SK-N-SH (cell line): ENCODE measurements around the gene ARPC5. TPM values are rescaled to one million over a fixed set of nuclear protein-coding genes. Genes with fewer than 3 reads are reported as not detected.
"Not testable (repeated sequence)": the region's sequence is repeated elsewhere in the genome, so short reads cannot be mapped to it uniquely, and the experiment has no call there.

Source experiments
- CTCF ChIA-PET: fragments of 300-600, 350-600 bp; formaldehyde crosslinking; extraction: SDS; loops from one replicate; lab custom pipeline; 2021; lab: Yijun Ruan, JAX
- POLR2A ChIA-PET: fragments of 350-600 bp; sonication (Branson Sonifier 250); formaldehyde crosslinking; extraction: SDS; loops from one replicate; lab custom pipeline; 2020; ENCODE audit warnings: antibody characterized with exemption, inconsistent platforms; lab: Yijun Ruan, JAX
- DNase-seq: peaks from one replicate; pipeline ENCODE4 v3.0.0; 2012
- H2AFZ ChIP-seq: fragments of 200-600 bp; sonication (generic); 2 replicates; pipeline ENCODE4 v1.8.1; 2016; ENCODE audit warnings: antibody characterized with exemption, mild to moderate bottlenecking, low read depth
- H3F3A ChIP-seq: fragments of 200-600 bp; sonication (generic); replicated peaks from 2 replicates; pipeline ENCODE3; 2016; ENCODE audit warnings: antibody characterized with exemption, mild to moderate bottlenecking; ENCODE audit not compliant: insufficient read depth
- H3K27ac ChIP-seq, 2 experiments: fragments of 200-500 bp in 1 of 2; fragments of 200-600 bp in 1 of 2; sonication (Bioruptor generic) in 1 of 2; sonication (generic), shearing (Covaris generic) in 1 of 2; 2 replicates each; pipeline versions ENCODE4 v1.5.1 to v1.6.1; 2014 to 2016; ENCODE audit warnings: low read depth in 2 of 2, inconsistent platforms in 1 of 2, low read length in 1 of 2, mild to moderate bottlenecking in 1 of 2, mixed read lengths in 1 of 2
- H3K27me3 ChIP-seq: fragments of 200-600 bp; sonication (generic), shearing (Covaris generic); 2 replicates; pipeline ENCODE4 v1.6.1; 2016; ENCODE audit warnings: mixed run types; ENCODE audit not compliant: insufficient read depth
- H3K36me3 ChIP-seq, 2 experiments: fragments of 200-500 bp in 1 of 2; fragments of 200-600 bp in 1 of 2; sonication (Bioruptor generic) in 1 of 2; sonication (generic) in 1 of 2; replicated peaks in 1 of 2; 2 replicates each; pipeline versions ENCODE3 to v1.5.1; 2014 to 2016; ENCODE audit warnings: low read length in 1 of 2, mild to moderate bottlenecking in 1 of 2; ENCODE audit not compliant: insufficient read depth in 2 of 2, control insufficient read depth in 1 of 2
- H3K4me1 ChIP-seq, 2 experiments: fragments of 200-500 bp in 1 of 2; fragments of 200-600 bp in 1 of 2; sonication (Bioruptor generic) in 1 of 2; sonication (generic), shearing (Covaris generic) in 1 of 2; 2 replicates each; pipeline versions ENCODE4 v1.5.1 to v1.6.1; 2014 to 2016; ENCODE audit warnings: low read depth in 1 of 2, low read length in 1 of 2, mixed run types in 1 of 2; ENCODE audit not compliant: insufficient read depth in 2 of 2, control insufficient read depth in 1 of 2
- H3K4me2 ChIP-seq: fragments of 200-600 bp; sonication (generic), shearing (Covaris generic); 2 replicates; pipeline ENCODE4 v1.6.1; 2017; ENCODE audit warnings: mixed run types
- H3K4me3 ChIP-seq, 2 experiments: fragments of 200-500 bp in 1 of 2; fragments of 200-600 bp in 1 of 2; sonication (Bioruptor generic) in 1 of 2; sonication (generic), shearing (Covaris generic) in 1 of 2; 2 replicates each; pipeline versions ENCODE4 v1.5.1 to v1.8.1; 2014 to 2016; ENCODE audit warnings: low read depth in 2 of 2, inconsistent platforms in 1 of 2, low read length in 1 of 2, mild to moderate bottlenecking in 1 of 2, mixed read lengths in 1 of 2, moderate library complexity in 1 of 2
- H3K79me2 ChIP-seq: fragments of 200-600 bp; sonication (generic); 2 replicates; pipeline ENCODE4 v1.8.1; 2017; ENCODE audit warnings: mild to moderate bottlenecking; ENCODE audit not compliant: insufficient read depth
- H3K9ac ChIP-seq: fragments of 200-600 bp; sonication (generic); 2 replicates; pipeline ENCODE4 v1.6.1; 2017; ENCODE audit warnings: mixed run types
- H3K9me2 ChIP-seq: fragments of 200-600 bp; sonication (generic); 2 replicates; pipeline ENCODE4 v1.6.1; 2017; ENCODE audit warnings: mixed run types
- H3K9me3 ChIP-seq: fragments of 200-600 bp; sonication (generic); 2 replicates; pipeline ENCODE4 v1.6.1; 2017; ENCODE audit warnings: mixed run types, mild to moderate bottlenecking, moderate library complexity
- H4K20me1 ChIP-seq: fragments of 200-600 bp; sonication (generic); 2 replicates; pipeline ENCODE4 v1.6.1; 2017; ENCODE audit warnings: mild to moderate bottlenecking, mixed run types; ENCODE audit not compliant: insufficient read depth
- CHD2 ChIP-seq: fragments of 150-350 bp; IDR thresholded peaks from 2 replicates; pipeline ENCODE4 v1.6.1; 2018; ENCODE audit warnings: low read length; ENCODE audit not compliant: partially characterized antibody
- EZH2phosphoT487 ChIP-seq: fragments of 200-600 bp; sonication (generic); IDR thresholded peaks from 2 replicates; pipeline ENCODE4 v1.6.1; 2017; ENCODE audit warnings: low read depth, mixed run types, mild to moderate bottlenecking, antibody characterized with exemption, moderate library complexity, borderline replicate concordance
- FOXM1 ChIP-seq: IDR thresholded peaks from 2 replicates; pipeline ENCODE4 v1.4.0; 2012; ENCODE audit warnings: low read depth, mild to moderate bottlenecking
- GABPA ChIP-seq: IDR thresholded peaks from 2 replicates; pipeline ENCODE4 v1.4.0; 2012; ENCODE audit warnings: low read depth, mild to moderate bottlenecking
- MAX ChIP-seq: IDR thresholded peaks from 2 replicates; pipeline ENCODE4 v1.4.0; 2012; ENCODE audit warnings: low read depth
- MXI1 ChIP-seq: IDR thresholded peaks from 2 replicates; pipeline ENCODE4 v1.6.1; 2012; ENCODE audit warnings: mild to moderate bottlenecking, low read depth, low read length, improper control_type of control experiment
- NFIC ChIP-seq: IDR thresholded peaks from 2 replicates; pipeline ENCODE4 v1.4.0; 2012; ENCODE audit warnings: borderline replicate concordance
- NRF1 ChIP-seq: IDR thresholded peaks from 2 replicates; pipeline ENCODE4 v1.6.1; 2012; ENCODE audit warnings: low read depth, mild to moderate bottlenecking, low read length
- POLR2AphosphoS5 ChIP-seq: IDR thresholded peaks from 2 replicates; pipeline ENCODE4 v1.6.1; 2012; ENCODE audit warnings: low read depth, low read length
- RAD21 ChIP-seq: IDR thresholded peaks from 2 replicates; pipeline ENCODE4 v1.6.1; 2012; ENCODE audit warnings: mild to moderate bottlenecking, low read length
- RCOR1 ChIP-seq: fragments of 150-350 bp; IDR thresholded peaks from 2 replicates; pipeline ENCODE4 v1.6.1; 2017; ENCODE audit warnings: antibody characterized with exemption, low read length
- RFX5 ChIP-seq: IDR thresholded peaks from 2 replicates; pipeline ENCODE4 v1.6.1; 2012; ENCODE audit warnings: mild to moderate bottlenecking, improper control_type of control experiment, low read length
- RXRA ChIP-seq: IDR thresholded peaks from 2 replicates; pipeline ENCODE4 v1.4.0; 2012; ENCODE audit warnings: low read depth, mild to moderate bottlenecking, borderline replicate concordance
- SIN3A ChIP-seq: IDR thresholded peaks from 2 replicates; pipeline ENCODE4 v1.6.1; 2012; ENCODE audit warnings: low read depth, mild to moderate bottlenecking, low read length, moderate library complexity, borderline replicate concordance
- SMC3 ChIP-seq: IDR thresholded peaks from 2 replicates; pipeline ENCODE4 v1.6.1; 2012; ENCODE audit warnings: low read depth, low read length, improper control_type of control experiment
- TCF12 ChIP-seq: IDR thresholded peaks from 2 replicates; pipeline ENCODE4 v1.4.0; 2012
- TEAD4 ChIP-seq: IDR thresholded peaks from 2 replicates; pipeline ENCODE4 v1.4.0; 2012; ENCODE audit warnings: mild to moderate bottlenecking, borderline replicate concordance; ENCODE audit not compliant: insufficient read depth
- USF1 ChIP-seq: IDR thresholded peaks from 2 replicates; pipeline ENCODE4 v1.4.0; 2012; ENCODE audit warnings: low read depth, borderline replicate concordance
- YY1 ChIP-seq: IDR thresholded peaks from 2 replicates; pipeline ENCODE4 v1.4.0; 2012; ENCODE audit warnings: low read depth, mild to moderate bottlenecking
- WGBS: methylation state at CpG from one replicate; pipeline ENCODE4 v1.1.6; 2017; ENCODE audit warnings: low lambda C conversion rate; 5-methylcytosine and 5-hydroxymethylcytosine counted together
- polyA plus RNA-seq, 3 experiments: library from polyadenylated mRNA; depleted of rRNA; stranded (reverse); fragments of >200 nt; gene quantifications; 2 replicates each; pipeline ENCODE4 v1.2.3, GENCODE V29; 2012
- TF ChIP-seq, protein P1 (sequence below): fragments of 150-350 bp; IDR thresholded peaks from 2 replicates; pipeline ENCODE4 v1.6.1; 2016; ENCODE audit warnings: mild to moderate bottlenecking, low read depth, low read length

ARPC5 gene
- polyA plus RNA-seq, 1 of the 3 experiments (the other 2 are of a cell fraction): 66.8 TPM

DNA sequence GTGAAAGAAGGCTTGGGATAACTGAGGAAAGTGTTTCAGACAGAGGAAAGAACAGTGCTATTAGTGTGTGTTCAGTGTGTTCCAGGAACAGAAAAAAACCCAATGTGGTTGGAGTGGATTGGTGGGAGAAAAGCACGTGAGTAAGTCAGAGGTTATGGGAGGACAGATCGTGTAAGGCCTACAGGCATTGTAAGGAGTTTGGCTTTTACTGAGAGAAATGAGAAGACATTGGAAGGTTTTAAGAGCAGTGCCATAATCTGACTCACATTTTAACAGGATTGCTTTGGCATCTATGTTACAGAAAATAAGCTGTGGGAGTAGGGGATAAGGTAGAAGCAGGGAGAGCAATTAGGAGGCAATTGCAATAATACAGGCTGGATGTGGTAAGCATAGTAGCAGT, 4.8 kb downstream of the ARPC5 start:
- no peak overlapping the region for H3K4me3 ChIP-seq
- TF ChIP-seq TCF12 (no peak), POLR2AphosphoS5 (no peak), RAD21 (no peak), YY1 (no peak), GABPA (no peak), MXI1 (no peak), MAX (no peak), SMC3 (no peak), CHD2 (no peak), RXRA (no peak), TEAD4 (no peak), FOXM1 (no peak)
- TF ChIP-seq, all 33 proteins: peak for 0
- no peaks in the 10 kb centered on the region for H3K9me2 ChIP-seq
- peaks cover 96% of the 10 kb centered on the region for H3K79me2 ChIP-seq
- POLR2A ChIA-PET: no interaction called here
- no peaks in the 10 kb centered on the region for H3K27me3 ChIP-seq
- WGBS: 93% methylated on average over 2 of the region's 2 CpGs
- peaks cover 54% of the 10 kb centered on the region for H4K20me1 ChIP-seq
- CTCF ChIA-PET: interaction anchor here (1.0 kb wide), 1 partner anchor 437 kb away, joined by 3 read pairs; no protein-coding TSS in a partner anchor
- no peak overlapping the region for H3K27ac ChIP-seq
- H3K36me3 ChIP-seq: peaks cover 68% of the 10 kb centered on the region in 2 experiments
- H3K9ac ChIP-seq: no peak overlapping the region
- H3K4me2 ChIP-seq: peak overlapping the region; percentile 21; the same call in 1 of the 2 replicates
- H3K9me3 ChIP-seq: no peaks in the 10 kb centered on the region
- H3K4me1 ChIP-seq: peaks cover 22 to 41% of the 10 kb centered on the region in 2 experiments; a peak in 3 of 4 replicates
- H2AFZ ChIP-seq: no peak overlapping the region
- no peak for DNase-seq
- H3F3A ChIP-seq: peaks cover 32% of the 10 kb centered on the region

DNA sequence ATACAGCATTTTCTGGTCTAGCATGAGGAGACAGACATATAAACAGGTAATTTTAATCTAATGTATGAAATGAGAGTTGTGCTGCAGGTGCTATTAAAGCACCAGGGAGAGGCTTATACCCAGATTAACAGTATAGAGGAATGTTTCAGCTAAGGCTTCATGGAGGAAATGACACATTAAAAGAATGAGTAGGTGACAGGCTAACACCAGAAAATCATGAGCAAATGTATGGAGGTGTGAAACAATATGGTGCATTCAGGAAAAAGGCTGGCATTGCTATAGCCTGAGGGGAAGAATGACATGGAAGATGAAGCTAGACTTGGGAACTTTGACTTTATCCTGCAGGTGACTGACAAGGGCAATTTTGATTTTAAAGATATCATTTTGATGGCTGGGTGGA, 7.0 kb downstream of the ARPC5 start:
- Histone ChIP-seq H3K4me2 (no peak overlapping the region), H3K27me3 (no peaks in the 10 kb centered on the region), H3K9me3 (no peaks in the 10 kb centered on the region), H3F3A (peaks cover 34% of the 10 kb centered on the region), H3K4me1 (peaks cover 17 to 41% of the 10 kb centered on the region in 2 experiments; a peak in 3 of 4 replicates), H4K20me1 (peaks cover 44% of the 10 kb centered on the region), H3K79me2 (peaks cover 82% of the 10 kb centered on the region), H3K9me2 (no peaks in the 10 kb centered on the region), H2AFZ (no peak overlapping the region), H3K9ac (no peak overlapping the region), H3K36me3 (peaks cover 79 to 82% of the 10 kb centered on the region in 2 experiments), H3K27ac (peak overlapping the region; percentile 4 to 22; a peak in 1 of 4 replicates), H3K4me3 (no peak overlapping the region)
- TF ChIP-seq RFX5 (no peak), POLR2AphosphoS5 (no peak), MAX (no peak), NFIC (no peak), RCOR1 (no peak), SIN3A (no peak), USF1 (no peak), EZH2phosphoT487 (no peak), CHD2 (no peak), FOXM1 (no peak), TEAD4 (no peak), NRF1 (no peak), SMC3 (no peak), YY1 (no peak)
- TF ChIP-seq, protein P1, sequence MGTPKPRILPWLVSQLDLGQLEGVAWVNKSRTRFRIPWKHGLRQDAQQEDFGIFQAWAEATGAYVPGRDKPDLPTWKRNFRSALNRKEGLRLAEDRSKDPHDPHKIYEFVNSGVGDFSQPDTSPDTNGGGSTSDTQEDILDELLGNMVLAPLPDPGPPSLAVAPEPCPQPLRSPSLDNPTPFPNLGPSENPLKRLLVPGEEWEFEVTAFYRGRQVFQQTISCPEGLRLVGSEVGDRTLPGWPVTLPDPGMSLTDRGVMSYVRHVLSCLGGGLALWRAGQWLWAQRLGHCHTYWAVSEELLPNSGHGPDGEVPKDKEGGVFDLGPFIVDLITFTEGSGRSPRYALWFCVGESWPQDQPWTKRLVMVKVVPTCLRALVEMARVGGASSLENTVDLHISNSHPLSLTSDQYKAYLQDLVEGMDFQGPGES: no peak
- POLR2A ChIA-PET: no interaction called here
- CTCF ChIA-PET: interaction anchor here (1.1 to 1.4 kb wide), 4 partner anchors 19 to 1064 kb away, joined by 3 to 4 read pairs (median 4); no protein-coding TSS in a partner anchor
- no peak for DNase-seq

- Histone ChIP-seq H3K27ac (peak overlapping the region in 1 of 2 experiments; percentile 9; a peak in 1 of 4 replicates), H4K20me1 (peaks cover 21% of the 10 kb centered on the region), H3K36me3 (peaks cover 64 to 66% of the 10 kb centered on the region in 2 experiments), H3F3A (peaks cover 49% of the 10 kb centered on the region), H3K79me2 (peaks cover 59% of the 10 kb centered on the region), H3K4me1 (peaks cover 3 to 36% of the 10 kb centered on the region in 2 experiments; a peak in 2 of 4 replicates)
- H3K27me3 ChIP-seq, H3K9me2 ChIP-seq, H3K4me2 ChIP-seq, H2AFZ ChIP-seq, H3K9ac ChIP-seq, H3K4me3 ChIP-seq, POLR2A ChIA-PET, H3K9me3 ChIP-seq, DNase-seq: not testable (repeated sequence)
- CTCF ChIA-PET: interaction anchor here (1.2 to 1.7 kb wide), 6 partner anchors 8 to 345 kb away, joined by 3 to 9 read pairs (median 4); no protein-coding TSS in a partner anchor
- 91% methylated on average over 3 of the region's 3 CpGs for WGBS
These were observed 9.3 kb downstream of the ARPC5 start for GRCh38 chr1:183626236-183626635.
